Tibial nerve (tissue), 4 donors: Measurements from ENCODE around the gene NLRP3.

ENCODE experiments used
- EP300 ChIP-seq, 2 donors: sonication (generic); formaldehyde crosslinking; IDR thresholded peaks; one replicate each; pipeline ENCODE4 v1.6.1; 2017; ENCODE audit warnings: antibody characterized with exemption in 2 of 2, mild to moderate bottlenecking in 1 of 2
- POLR2A ChIP-seq, 2 donors: fragments of 450-650 bp; IDR thresholded peaks; one replicate each; pipeline ENCODE4 v1.6.1; 2017; ENCODE audit warnings: antibody characterized with exemption in 2 of 2, mild to moderate bottlenecking in 2 of 2, moderate library complexity in 2 of 2
- TF ChIP-seq, protein P1 (sequence below), 5 experiments: fragments of 200-600 bp in 3 of 5; fragments of 450-650 bp in 2 of 5; sonication (generic) in 3 of 5; IDR thresholded peaks; one replicate each; pipeline ENCODE4 v1.5.1; 2016 to 2019; ENCODE audit warnings: antibody characterized with exemption in 5 of 5, mild to moderate bottlenecking in 3 of 5, moderate library complexity in 2 of 5

DNA sequence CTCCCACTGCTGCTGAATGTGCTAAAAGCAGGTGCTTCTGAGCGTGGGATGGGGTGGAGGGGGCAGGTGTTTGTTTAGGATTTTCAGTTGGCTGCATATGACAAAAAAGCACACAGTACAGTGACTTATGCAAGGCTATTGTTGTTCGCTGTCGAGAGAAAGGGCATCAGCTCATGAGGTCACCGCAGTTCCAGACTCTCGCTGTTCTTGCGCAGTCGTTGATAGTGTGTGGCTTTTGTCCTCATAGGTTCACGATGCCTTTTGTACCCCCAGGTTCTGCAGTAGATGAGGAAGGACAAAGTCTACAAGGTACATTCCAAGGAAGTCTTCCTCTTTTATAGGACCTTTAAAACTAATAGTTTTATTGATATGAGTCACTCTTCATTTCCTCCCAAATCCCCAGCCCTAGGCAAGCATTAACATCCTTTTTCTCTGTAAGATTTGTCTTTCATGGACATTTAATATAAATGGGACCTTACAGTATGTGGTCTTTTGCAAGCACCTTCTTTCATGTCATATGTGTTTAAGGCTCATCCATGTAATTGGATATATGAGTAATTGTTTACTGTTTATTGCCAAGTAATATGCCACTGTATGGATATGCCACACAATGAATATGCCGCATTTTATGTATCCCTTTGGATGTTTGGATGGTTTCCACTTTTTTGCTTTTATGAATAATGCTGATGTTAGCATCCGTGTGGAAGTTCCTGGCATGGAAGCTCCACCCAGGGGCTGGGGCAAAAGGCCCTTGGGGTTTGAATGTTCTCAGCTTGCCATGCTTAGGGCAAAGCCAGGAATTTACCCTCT lies 14.5 kb upstream of the NLRP3 start:
- TF ChIP-seq POLR2A (IDR thresholded peaks at IDR 0.05) (no peak), EP300 (IDR thresholded peaks at IDR 0.05) (no peak)
- TF ChIP-seq, protein P1, sequence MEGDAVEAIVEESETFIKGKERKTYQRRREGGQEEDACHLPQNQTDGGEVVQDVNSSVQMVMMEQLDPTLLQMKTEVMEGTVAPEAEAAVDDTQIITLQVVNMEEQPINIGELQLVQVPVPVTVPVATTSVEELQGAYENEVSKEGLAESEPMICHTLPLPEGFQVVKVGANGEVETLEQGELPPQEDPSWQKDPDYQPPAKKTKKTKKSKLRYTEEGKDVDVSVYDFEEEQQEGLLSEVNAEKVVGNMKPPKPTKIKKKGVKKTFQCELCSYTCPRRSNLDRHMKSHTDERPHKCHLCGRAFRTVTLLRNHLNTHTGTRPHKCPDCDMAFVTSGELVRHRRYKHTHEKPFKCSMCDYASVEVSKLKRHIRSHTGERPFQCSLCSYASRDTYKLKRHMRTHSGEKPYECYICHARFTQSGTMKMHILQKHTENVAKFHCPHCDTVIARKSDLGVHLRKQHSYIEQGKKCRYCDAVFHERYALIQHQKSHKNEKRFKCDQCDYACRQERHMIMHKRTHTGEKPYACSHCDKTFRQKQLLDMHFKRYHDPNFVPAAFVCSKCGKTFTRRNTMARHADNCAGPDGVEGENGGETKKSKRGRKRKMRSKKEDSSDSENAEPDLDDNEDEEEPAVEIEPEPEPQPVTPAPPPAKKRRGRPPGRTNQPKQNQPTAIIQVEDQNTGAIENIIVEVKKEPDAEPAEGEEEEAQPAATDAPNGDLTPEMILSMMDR (IDR thresholded peaks at IDR 0.05), result no peak
